SK-N-SH (cell line): Measurements from ENCODE around the gene PHF12. TPM values are rescaled to one million over a fixed set of nuclear protein-coding genes. Genes with fewer than 3 reads are reported as not detected.

Experiments
- CTCF ChIA-PET: fragments of 300-600, 350-600 bp; formaldehyde crosslinking; extraction: SDS; loops from one replicate; lab custom pipeline; 2021; lab: Yijun Ruan, JAX
- POLR2A ChIA-PET: fragments of 350-600 bp; sonication (Branson Sonifier 250); formaldehyde crosslinking; extraction: SDS; loops from one replicate; lab custom pipeline; 2020; ENCODE audit warnings: antibody characterized with exemption, inconsistent platforms; lab: Yijun Ruan, JAX
- DNase-seq: peaks from one replicate; pipeline ENCODE4 v3.0.0; 2012
- H2AFZ ChIP-seq: fragments of 200-600 bp; sonication (generic); 2 replicates; pipeline ENCODE4 v1.8.1; 2016; ENCODE audit warnings: antibody characterized with exemption, mild to moderate bottlenecking, low read depth
- H3F3A ChIP-seq: fragments of 200-600 bp; sonication (generic); replicated peaks from 2 replicates; pipeline ENCODE3; 2016; ENCODE audit warnings: antibody characterized with exemption, mild to moderate bottlenecking; ENCODE audit not compliant: insufficient read depth
- H3K27ac ChIP-seq, 2 experiments: fragments of 200-500 bp in 1 of 2; fragments of 200-600 bp in 1 of 2; sonication (Bioruptor generic) in 1 of 2; sonication (generic), shearing (Covaris generic) in 1 of 2; 2 replicates each; pipeline versions ENCODE4 v1.5.1 to v1.6.1; 2014 to 2016; ENCODE audit warnings: low read depth in 2 of 2, inconsistent platforms in 1 of 2, low read length in 1 of 2, mild to moderate bottlenecking in 1 of 2, mixed read lengths in 1 of 2
- H3K27me3 ChIP-seq: fragments of 200-600 bp; sonication (generic), shearing (Covaris generic); 2 replicates; pipeline ENCODE4 v1.6.1; 2016; ENCODE audit warnings: mixed run types; ENCODE audit not compliant: insufficient read depth
- H3K36me3 ChIP-seq, 2 experiments: fragments of 200-500 bp in 1 of 2; fragments of 200-600 bp in 1 of 2; sonication (Bioruptor generic) in 1 of 2; sonication (generic) in 1 of 2; replicated peaks in 1 of 2; 2 replicates each; pipeline versions ENCODE3 to v1.5.1; 2014 to 2016; ENCODE audit warnings: low read length in 1 of 2, mild to moderate bottlenecking in 1 of 2; ENCODE audit not compliant: insufficient read depth in 2 of 2, control insufficient read depth in 1 of 2
- H3K4me1 ChIP-seq, 2 experiments: fragments of 200-500 bp in 1 of 2; fragments of 200-600 bp in 1 of 2; sonication (Bioruptor generic) in 1 of 2; sonication (generic), shearing (Covaris generic) in 1 of 2; 2 replicates each; pipeline versions ENCODE4 v1.5.1 to v1.6.1; 2014 to 2016; ENCODE audit warnings: low read depth in 1 of 2, low read length in 1 of 2, mixed run types in 1 of 2; ENCODE audit not compliant: insufficient read depth in 2 of 2, control insufficient read depth in 1 of 2
- H3K4me2 ChIP-seq: fragments of 200-600 bp; sonication (generic), shearing (Covaris generic); 2 replicates; pipeline ENCODE4 v1.6.1; 2017; ENCODE audit warnings: mixed run types
- H3K4me3 ChIP-seq, 2 experiments: fragments of 200-500 bp in 1 of 2; fragments of 200-600 bp in 1 of 2; sonication (Bioruptor generic) in 1 of 2; sonication (generic), shearing (Covaris generic) in 1 of 2; 2 replicates each; pipeline versions ENCODE4 v1.5.1 to v1.8.1; 2014 to 2016; ENCODE audit warnings: low read depth in 2 of 2, inconsistent platforms in 1 of 2, low read length in 1 of 2, mild to moderate bottlenecking in 1 of 2, mixed read lengths in 1 of 2, moderate library complexity in 1 of 2
- H3K79me2 ChIP-seq: fragments of 200-600 bp; sonication (generic); 2 replicates; pipeline ENCODE4 v1.8.1; 2017; ENCODE audit warnings: mild to moderate bottlenecking; ENCODE audit not compliant: insufficient read depth
- H3K9ac ChIP-seq: fragments of 200-600 bp; sonication (generic); 2 replicates; pipeline ENCODE4 v1.6.1; 2017; ENCODE audit warnings: mixed run types
- H3K9me2 ChIP-seq: fragments of 200-600 bp; sonication (generic); 2 replicates; pipeline ENCODE4 v1.6.1; 2017; ENCODE audit warnings: mixed run types
- H3K9me3 ChIP-seq: fragments of 200-600 bp; sonication (generic); 2 replicates; pipeline ENCODE4 v1.6.1; 2017; ENCODE audit warnings: mixed run types, mild to moderate bottlenecking, moderate library complexity
- H4K20me1 ChIP-seq: fragments of 200-600 bp; sonication (generic); 2 replicates; pipeline ENCODE4 v1.6.1; 2017; ENCODE audit warnings: mild to moderate bottlenecking, mixed run types; ENCODE audit not compliant: insufficient read depth
- EP300 ChIP-seq, 2 experiments: IDR thresholded peaks; 2 replicates each; pipeline versions ENCODE4 v1.4.0 to v1.6.1; 2012; ENCODE audit warnings: borderline replicate concordance in 1 of 2, low read depth in 1 of 2, low read length in 1 of 2
- EZH2phosphoT487 ChIP-seq: fragments of 200-600 bp; sonication (generic); IDR thresholded peaks from 2 replicates; pipeline ENCODE4 v1.6.1; 2017; ENCODE audit warnings: low read depth, mixed run types, mild to moderate bottlenecking, antibody characterized with exemption, moderate library complexity, borderline replicate concordance
- FOSL2 ChIP-seq: IDR thresholded peaks from 2 replicates; pipeline ENCODE4 v1.4.0; 2012; ENCODE audit warnings: low read depth, mild to moderate bottlenecking, moderate library complexity, borderline replicate concordance
- FOXJ3 ChIP-seq: sonication (generic); formaldehyde crosslinking; IDR thresholded peaks from 2 replicates; pipeline ENCODE4 v1.5.1; 2020; ENCODE audit warnings: mild to moderate bottlenecking, missing genetic modification reagents
- FOXM1 ChIP-seq: IDR thresholded peaks from 2 replicates; pipeline ENCODE4 v1.4.0; 2012; ENCODE audit warnings: low read depth, mild to moderate bottlenecking
- GABPA ChIP-seq: IDR thresholded peaks from 2 replicates; pipeline ENCODE4 v1.4.0; 2012; ENCODE audit warnings: low read depth, mild to moderate bottlenecking
- GATA2 ChIP-seq: sonication (generic); formaldehyde crosslinking; IDR thresholded peaks from 2 replicates; pipeline ENCODE4 v1.5.0; 2020; ENCODE audit warnings: mild to moderate bottlenecking, missing genetic modification reagents
- IRF3 ChIP-seq: fragments of 150-350 bp; IDR thresholded peaks from 2 replicates; pipeline ENCODE4 v1.6.1; 2016; ENCODE audit warnings: mild to moderate bottlenecking, low read depth, low read length
- JUND ChIP-seq: IDR thresholded peaks from 2 replicates; pipeline ENCODE4 v1.4.0; 2012
- MEF2A ChIP-seq: IDR thresholded peaks from 2 replicates; pipeline ENCODE4 v1.4.0; 2012; ENCODE audit warnings: low read depth, borderline replicate concordance
- NFIC ChIP-seq: IDR thresholded peaks from 2 replicates; pipeline ENCODE4 v1.4.0; 2012; ENCODE audit warnings: borderline replicate concordance
- NRF1 ChIP-seq: IDR thresholded peaks from 2 replicates; pipeline ENCODE4 v1.6.1; 2012; ENCODE audit warnings: low read depth, mild to moderate bottlenecking, low read length
- PBX3 ChIP-seq: IDR thresholded peaks from 2 replicates; pipeline ENCODE4; 2012
- RAD21 ChIP-seq: IDR thresholded peaks from 2 replicates; pipeline ENCODE4 v1.6.1; 2012; ENCODE audit warnings: mild to moderate bottlenecking, low read length
- RXRA ChIP-seq: IDR thresholded peaks from 2 replicates; pipeline ENCODE4 v1.4.0; 2012; ENCODE audit warnings: low read depth, mild to moderate bottlenecking, borderline replicate concordance
- SMC3 ChIP-seq: IDR thresholded peaks from 2 replicates; pipeline ENCODE4 v1.6.1; 2012; ENCODE audit warnings: low read depth, low read length, improper control_type of control experiment
- WGBS: methylation state at CpG from one replicate; pipeline ENCODE4 v1.1.6; 2017; ENCODE audit warnings: low lambda C conversion rate; 5-methylcytosine and 5-hydroxymethylcytosine counted together
- polyA plus RNA-seq, 3 experiments: library from polyadenylated mRNA; depleted of rRNA; stranded (reverse); fragments of >200 nt; gene quantifications; 2 replicates each; pipeline ENCODE4 v1.2.3, GENCODE V29; 2012

PHF12 gene
- polyA plus RNA-seq, 1 of the 3 experiments (the other 2 are of a cell fraction), result 24.0 TPM

DNA sequence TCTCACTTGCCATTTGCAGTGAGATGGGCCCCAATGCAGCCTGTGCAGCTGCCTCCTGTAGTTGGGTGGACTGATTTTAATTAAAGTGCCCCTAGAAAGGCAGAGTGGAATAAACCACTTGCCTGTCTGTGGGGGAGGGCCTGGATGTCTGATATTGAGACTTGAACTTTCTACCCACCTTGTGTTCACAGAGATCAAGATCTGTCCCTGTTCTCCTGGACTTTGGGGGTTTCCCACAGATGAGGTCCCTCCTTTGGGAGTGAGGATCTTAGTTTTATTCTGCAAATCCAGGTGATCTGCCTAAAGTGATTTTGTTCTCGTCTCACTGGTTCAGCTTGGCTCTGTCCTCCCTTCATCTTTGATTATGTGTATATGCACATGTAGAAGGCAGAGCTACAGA, 40.8 kb downstream of the PHF12 start:
- Histone ChIP-seq H3F3A (peaks cover 29% of the 10 kb centered on the region), H3K36me3 (peaks cover 70 to 89% of the 10 kb centered on the region in 2 experiments), H3K4me2 (no peak overlapping the region), H3K9me2 (no peaks in the 10 kb centered on the region), H2AFZ (no peak overlapping the region), H3K4me1 (no peaks in the 10 kb centered on the region; a peak in 1 of 4 replicates), H3K27ac (no peak overlapping the region), H3K79me2 (peaks cover 4% of the 10 kb centered on the region; the same call in 1 of the 2 replicates), H3K9ac (no peak overlapping the region), H3K9me3 (no peaks in the 10 kb centered on the region), H3K4me3 (no peak overlapping the region), H4K20me1 (peaks cover 13% of the 10 kb centered on the region; the same call in 1 of the 2 replicates), H3K27me3 (no peaks in the 10 kb centered on the region)
- WGBS, result 100% methylated on average over 1 of the region's 1 CpG
- no peak for TF ChIP-seq MEF2A
- DNase-seq, result no peak
- CTCF ChIA-PET, result interaction anchor here (1.5 to 8.8 kb wide), 5 partner anchors 8 to 206 kb away, joined by 3 to 63 read pairs (median 13); partner anchors contain the start of genes DHRS13 and NEK8
- POLR2A ChIA-PET, result no interaction called here

DNA sequence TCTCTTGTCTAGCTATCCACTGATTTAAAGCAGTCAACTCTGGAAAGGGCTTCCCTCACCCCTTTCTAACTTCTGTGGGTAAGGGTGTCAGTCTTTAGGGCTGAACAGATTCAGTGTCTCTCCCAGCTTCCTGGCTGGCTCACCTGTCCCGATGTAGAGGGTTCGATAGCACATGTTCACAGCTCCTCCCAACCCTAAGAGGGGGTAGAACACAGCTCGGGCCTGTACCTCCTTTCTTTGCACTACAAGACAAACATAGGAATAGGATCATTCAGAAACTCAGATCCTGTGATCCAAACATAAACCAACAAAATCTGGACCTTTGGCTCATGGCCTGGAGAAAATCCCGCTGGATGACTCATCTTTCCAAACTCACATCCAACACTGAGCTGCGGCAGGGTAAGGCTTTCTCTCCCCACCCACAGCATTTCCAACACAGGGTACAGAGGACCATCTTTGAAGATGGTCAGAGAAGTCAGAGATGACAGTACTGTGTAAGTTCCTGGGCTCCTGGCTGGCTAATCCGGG, 42.6 kb downstream of the PHF12 start:
- H3K27me3 ChIP-seq, result no peaks in the 10 kb centered on the region
- H3K36me3 ChIP-seq, result peaks cover 57 to 76% of the 10 kb centered on the region in 2 experiments
- H3K27ac ChIP-seq, result peak overlapping the region in 1 of 2 experiments; percentile 51; a peak in 1 of 4 replicates
- H3K9me3 ChIP-seq, result no peaks in the 10 kb centered on the region
- peaks cover 13% of the 10 kb centered on the region; the same call in 1 of the 2 replicates for H4K20me1 ChIP-seq
- no peaks in the 10 kb centered on the region; a peak in 1 of 4 replicates for H3K4me1 ChIP-seq
- peak overlapping the region; percentile 11; the same call in 1 of the 2 replicates for H3K4me2 ChIP-seq
- H3K9me2 ChIP-seq, result no peaks in the 10 kb centered on the region
- 55% methylated on average over 6 of the region's 6 CpGs for WGBS
- no peak overlapping the region for H2AFZ ChIP-seq
- H3K79me2 ChIP-seq, result no peaks in the 10 kb centered on the region
- H3K9ac ChIP-seq, result no peak overlapping the region
- H3K4me3 ChIP-seq, result no peak overlapping the region
- ChIA-PET CTCF (interaction anchor here (0.9 to 8.8 kb wide), 8 partner anchors 8 to 182 kb away, joined by 3 to 63 read pairs (median 5); partner anchors contain the start of gene FLOT2), POLR2A (interaction anchor here (0.5 to 1.7 kb wide), 2 partner anchors 11 to 145 kb away, joined by 3 to 7 read pairs; partner anchors contain the start of gene FLOT2)
- TF ChIP-seq NFIC (peak; percentile 46), RXRA (no peak), FOSL2 (peak; percentile 67; the same call in 1 of the 2 replicates), PBX3 (no peak), JUND (peak; percentile 59)
- peaks cover 43% of the 10 kb centered on the region for H3F3A ChIP-seq
- no peak for DNase-seq

- H3K79me2 ChIP-seq, result no peaks in the 10 kb centered on the region
- H2AFZ ChIP-seq, result no peak overlapping the region
- no peak overlapping the region for H3K9ac ChIP-seq
- H3K27me3 ChIP-seq, result no peaks in the 10 kb centered on the region
- H3K4me1 ChIP-seq, result peaks cover 0 to 3% of the 10 kb centered on the region in 2 experiments; a peak in 2 of 4 replicates
- no peak overlapping the region for H3K4me3 ChIP-seq
- peak overlapping the region in 1 of 2 experiments; percentile 51; a peak in 1 of 4 replicates for H3K27ac ChIP-seq
- DNase-seq, result no peak
- 65% methylated on average over 3 of the region's 3 CpGs for WGBS
- H3K4me2 ChIP-seq, result no peak overlapping the region
- ChIA-PET CTCF (interaction anchor here (0.6 to 8.8 kb wide), 9 partner anchors 9 to 295 kb away, joined by 3 to 63 read pairs (median 4); partner anchors contain the start of gene FLOT2), POLR2A (interaction anchor here (0.5 to 1.7 kb wide), 3 partner anchors 10 to 264 kb away, joined by 3 to 7 read pairs (median 4); partner anchors contain the start of gene FLOT2)
- H4K20me1 ChIP-seq, result peaks cover 13% of the 10 kb centered on the region; the same call in 1 of the 2 replicates
- peaks cover 50% of the 10 kb centered on the region for H3F3A ChIP-seq
- H3K9me2 ChIP-seq, result no peaks in the 10 kb centered on the region
- no peaks in the 10 kb centered on the region for H3K9me3 ChIP-seq
- peaks cover 51 to 68% of the 10 kb centered on the region in 2 experiments for H3K36me3 ChIP-seq
- TF ChIP-seq NRF1 (no peak), RAD21 (no peak), GATA2 (CRISPR knock-in tag) (no peak), GABPA (no peak), JUND (no peak), FOSL2 (no peak), FOXM1 (no peak), SMC3 (no peak), EZH2phosphoT487 (no peak), PBX3 (no peak), EP300 (IDR thresholded peaks at IDR 0.05; ENCODE audit: borderline replicate concordance in 1 of 2, low read depth in 1 of 2, low read length in 1 of 2) (no peak), IRF3 (no peak), FOXJ3 (CRISPR knock-in tag) (no peak)
These were observed 43.4 kb downstream of the PHF12 start for GRCh38 chr17:28907709-28908475.
